ENCODE results near the gene VAMP5.
A peak's percentile ranks its signal among the peaks of the same experiment; 100 is the strongest.
"Not testable (repeated sequence)": the region's sequence is repeated elsewhere in the genome, so short reads cannot be mapped to it uniquely, and the experiment has no call there.

The VAMP5 gene

GRCh38 chr2:85551698-85552678 lies 32.2 kb upstream of the VAMP5 start:
- DNase-seq, result peak; percentile 93

GRCh38 chr2:85553184-85553583 lies 31.0 kb upstream of the VAMP5 start:
- no peak for DNase-seq

- no peak for DNase-seq
Observed at GRCh38 chr2:85554980-85555612, 29.1 kb upstream of the VAMP5 start.

GRCh38 chr2:85557130-85557529 lies 27.1 kb upstream of the VAMP5 start:
- DNase-seq, result no peak

- no peak for DNase-seq
Observed at GRCh38 chr2:85558160-85558559, 26.1 kb upstream of the VAMP5 start.

GRCh38 chr2:85560403-85560726 lies 23.9 kb upstream of the VAMP5 start:
- not testable (repeated sequence) for DNase-seq

- DNase-seq, result no peak
Observed at GRCh38 chr2:85560812-85561279, 23.4 kb upstream of the VAMP5 start.

- DNase-seq, result peak; percentile 94
Observed at GRCh38 chr2:85561280-85562212, 22.7 kb upstream of the VAMP5 start, which contains the start of gene GGCX. TSS of gene GGCX (minus strand) at chr2:85561493. CDS start at chr2:85561428, 65 bp downstream.

- DNase-seq, result no peak
Observed at GRCh38 chr2:85564144-85564563, 20.1 kb upstream of the VAMP5 start.

GRCh38 chr2:85566265-85566664 lies 18.0 kb upstream of the VAMP5 start:
- no peak for DNase-seq

GRCh38 chr2:85575739-85576138 lies 8.5 kb upstream of the VAMP5 start:
- DNase-seq, result no peak

GRCh38 chr2:85577063-85577385 lies 7.2 kb upstream of the VAMP5 start:
- no peak for DNase-seq

GRCh38 chr2:85577386-85578242 lies 6.6 kb upstream of the VAMP5 start, which contains the start of gene VAMP8:
TSS of gene VAMP8 (plus strand) at chr2:85577586. CDS start at chr2:85577647, 61 bp downstream.
- peak; percentile 66 for DNase-seq

GRCh38 chr2:85578243-85579180 lies 5.7 kb upstream of the VAMP5 start:
- no peak for DNase-seq

GRCh38 chr2:85579266-85579935 lies 4.8 kb upstream of the VAMP5 start:
- DNase-seq, result no peak

GRCh38 chr2:85580206-85580605 lies 4.0 kb upstream of the VAMP5 start:
- no peak for DNase-seq

- DNase-seq, result no peak
Observed at GRCh38 chr2:85582492-85582891, 1.7 kb upstream of the VAMP5 start.

- DNase-seq, result no peak
Observed at GRCh38 chr2:85583667-85584353, 421 bp upstream of the VAMP5 start.
